SK-N-SH treated with all-trans-retinoic acid at 6 μM for 48 hours (cell line): ENCODE data around the gene TMEM161A.
"Not testable (repeated sequence)": the region's sequence is repeated elsewhere in the genome, so short reads cannot be mapped to it uniquely, and the experiment has no call there.

Experiments used
- ATAC-seq: fragments of 200-7000 bp; cut with Tn5 transposase; 3 replicates; pipeline ENCODE4 v1.9.1; 2020; ENCODE audit warnings: mild to moderate bottlenecking, moderate library complexity
- ARNTL ChIP-seq: fragments of 450-650 bp; formaldehyde crosslinking; IDR thresholded peaks from 2 replicates; pipeline ENCODE4 v1.5.0; 2020; ENCODE audit warnings: low read depth, mild to moderate bottlenecking, moderate library complexity, borderline replicate concordance
- BACH2 ChIP-seq: fragments of 250-450 bp; sonication (Bioruptor Pico); IDR thresholded peaks from 2 replicates; pipeline ENCODE4 v1.9.0; 2021; ENCODE audit warnings: mild to moderate bottlenecking, borderline replicate concordance
- CREB5 ChIP-seq: fragments of 250-450 bp; sonication (Bioruptor Pico); IDR thresholded peaks from 2 replicates; pipeline ENCODE4 v1.5.1; 2020; ENCODE audit warnings: low read depth, mild to moderate bottlenecking, moderate library complexity
- CSDC2 ChIP-seq: fragments of 250-450 bp; sonication (Bioruptor Pico); IDR thresholded peaks from 2 replicates; pipeline ENCODE4 v1.5.0; 2020; ENCODE audit warnings: mild to moderate bottlenecking, moderate library complexity
- CSRNP3 ChIP-seq: fragments of 250-450 bp; sonication (Bioruptor Pico); IDR thresholded peaks from 2 replicates; pipeline ENCODE4 v1.5.1; 2021; ENCODE audit warnings: mild to moderate bottlenecking, moderate library complexity
- ESRRG ChIP-seq: fragments of 250-450 bp; sonication (Bioruptor Pico); IDR thresholded peaks from 2 replicates; pipeline ENCODE4 v1.6.1; 2021; ENCODE audit warnings: mild to moderate bottlenecking
- GLIS3 ChIP-seq: fragments of 250-450 bp; sonication (Bioruptor Pico); IDR thresholded peaks from 2 replicates; pipeline ENCODE4 v1.5.0; 2020; ENCODE audit warnings: mild to moderate bottlenecking, moderate library complexity
- ISL1 ChIP-seq: fragments of 250-450 bp; sonication (Bioruptor Pico); IDR thresholded peaks from 2 replicates; pipeline ENCODE4 v2.1.2; 2022; ENCODE audit warnings: mild to moderate bottlenecking, moderate library complexity
- OSR1 ChIP-seq: fragments of 250-450 bp; sonication (Bioruptor Pico); IDR thresholded peaks from 2 replicates; pipeline ENCODE4 v1.8.0; 2022; ENCODE audit warnings: moderate library complexity, mild to moderate bottlenecking, inconsistent platforms
- PATZ1 ChIP-seq: fragments of 250-450 bp; sonication (Bioruptor Pico); IDR thresholded peaks from 2 replicates; pipeline ENCODE4 v1.8.0; 2020; ENCODE audit warnings: mild to moderate bottlenecking, moderate library complexity, borderline replicate concordance
- POU6F1 ChIP-seq: fragments of 250-450 bp; sonication (Bioruptor Pico); IDR thresholded peaks from 2 replicates; pipeline ENCODE4 v1.8.0; 2021; ENCODE audit warnings: low read depth, mild to moderate bottlenecking, moderate library complexity, borderline replicate concordance
- PPARA ChIP-seq: fragments of 250-450 bp; sonication (Bioruptor Pico); IDR thresholded peaks from 2 replicates; pipeline ENCODE4 v1.5.0; 2020; ENCODE audit warnings: mild to moderate bottlenecking, borderline replicate concordance
- RARB ChIP-seq: fragments of 250-450 bp; sonication (Bioruptor Pico); IDR thresholded peaks from 2 replicates; pipeline ENCODE4 v1.8.0; 2021; ENCODE audit warnings: mild to moderate bottlenecking, moderate library complexity
- SNAI2 ChIP-seq: fragments of 250-450 bp; sonication (Bioruptor Pico); IDR thresholded peaks from 2 replicates; pipeline ENCODE4 v1.5.0; 2020; ENCODE audit warnings: mild to moderate bottlenecking, moderate library complexity
- TCF4 ChIP-seq: fragments of 250-450 bp; sonication (Bioruptor Pico); IDR thresholded peaks from 2 replicates; pipeline ENCODE4 v1.8.0; 2021; ENCODE audit warnings: mild to moderate bottlenecking, moderate library complexity, borderline replicate concordance
- TOX ChIP-seq: fragments of 250-450 bp; sonication (Bioruptor Pico); IDR thresholded peaks from 2 replicates; pipeline ENCODE4 v1.8.0; 2021; ENCODE audit warnings: mild to moderate bottlenecking, moderate library complexity, borderline replicate concordance
- ZC3H10 ChIP-seq: fragments of 250-450 bp; sonication (Bioruptor Pico); IDR thresholded peaks from 2 replicates; pipeline ENCODE4 v1.5.1; 2021; ENCODE audit warnings: mild to moderate bottlenecking, moderate library complexity
- ZFP3 ChIP-seq: fragments of 250-450 bp; sonication (Bioruptor Pico); IDR thresholded peaks from 2 replicates; pipeline ENCODE4 v1.5.0; 2020; ENCODE audit warnings: mild to moderate bottlenecking, moderate library complexity
- ZFP30 ChIP-seq: fragments of 450-650 bp; formaldehyde crosslinking; IDR thresholded peaks from 2 replicates; pipeline ENCODE4 v1.5.0; 2022; ENCODE audit warnings: mild to moderate bottlenecking, moderate library complexity
- ZNF565 ChIP-seq: fragments of 450-650 bp; formaldehyde crosslinking; conservative IDR thresholded peaks from 2 replicates; pipeline ENCODE4 v1.5.0; 2020; ENCODE audit warnings: low read depth, mild to moderate bottlenecking, moderate library complexity
- ZNF70 ChIP-seq: fragments of 450-650 bp; formaldehyde crosslinking; IDR thresholded peaks from 2 replicates; pipeline ENCODE4 v1.5.0; 2020; ENCODE audit warnings: mild to moderate bottlenecking, moderate library complexity
- ZNF8 ChIP-seq: fragments of 450-650 bp; formaldehyde crosslinking; IDR thresholded peaks from 2 replicates; pipeline ENCODE4 v1.5.0; 2020; ENCODE audit warnings: mild to moderate bottlenecking, moderate library complexity

The TMEM161A gene

GRCh38 chr19:19140476-19140875 lies 2.2 kb upstream of the TMEM161A start:
- ATAC-seq, result peak; percentile 4; the same call in 1 of the 3 replicates
- no peak for TF ChIP-seq SNAI2 (CRISPR knock-in tag)
- TF ChIP-seq ZNF8 (CRISPR knock-in tag), result no peak
- TF ChIP-seq ZFP30 (CRISPR knock-in tag), result no peak
- no peak for TF ChIP-seq RARB

GRCh38 chr19:19139876-19140229 lies 1.6 kb upstream of the TMEM161A start:
- no peak for ATAC-seq
- no peak for TF ChIP-seq ZFP30 (CRISPR knock-in tag)
- TF ChIP-seq POU6F1, result no peak
- TF ChIP-seq SNAI2 (CRISPR knock-in tag), result no peak
- TF ChIP-seq GLIS3 (CRISPR knock-in tag), result no peak
- no peak for TF ChIP-seq RARB
- no peak for TF ChIP-seq ARNTL (CRISPR knock-in tag)
- no peak for TF ChIP-seq PATZ1 (CRISPR knock-in tag)
- no peak for TF ChIP-seq ZNF565 (CRISPR knock-in tag)
- no peak for TF ChIP-seq ZNF70 (CRISPR knock-in tag)
- TF ChIP-seq ZC3H10 (CRISPR knock-in tag), result no peak
- no peak for TF ChIP-seq ESRRG
- TF ChIP-seq OSR1 (CRISPR knock-in tag), result no peak
- no peak for TF ChIP-seq CSRNP3
- no peak for TF ChIP-seq BACH2 (CRISPR knock-in tag)
- no peak for TF ChIP-seq PPARA (CRISPR knock-in tag)
- TF ChIP-seq TCF4 (CRISPR knock-in tag), result no peak
- no peak for TF ChIP-seq ZNF8 (CRISPR knock-in tag)
- TF ChIP-seq ISL1 (CRISPR knock-in tag), result no peak
- TF ChIP-seq TOX (CRISPR knock-in tag), result no peak

GRCh38 chr19:19137556-19138108 lies 646 bp downstream of the TMEM161A start:
- TF ChIP-seq ZFP30 (CRISPR knock-in tag), result no peak
- TF ChIP-seq BACH2 (CRISPR knock-in tag), result no peak
- TF ChIP-seq, all 23 proteins: peak for 0
- ATAC-seq, result peak; percentile 41

GRCh38 chr19:19135713-19136112 lies 2.6 kb downstream of the TMEM161A start:
- not testable (repeated sequence) for ATAC-seq

GRCh38 chr19:19134687-19135158 lies 3.6 kb downstream of the TMEM161A start:
- no peak for ATAC-seq
- no peak for TF ChIP-seq ZFP3 (CRISPR knock-in tag)
- no peak for TF ChIP-seq ESRRG
- TF ChIP-seq PPARA (CRISPR knock-in tag), result no peak
- no peak for TF ChIP-seq RARB
- TF ChIP-seq BACH2 (CRISPR knock-in tag), result no peak
- no peak for TF ChIP-seq ZNF565 (CRISPR knock-in tag)
- no peak for TF ChIP-seq CSRNP3
- no peak for TF ChIP-seq ZNF70 (CRISPR knock-in tag)
- TF ChIP-seq TOX (CRISPR knock-in tag), result no peak
- TF ChIP-seq CREB5, result no peak
- TF ChIP-seq POU6F1, result no peak
- no peak for TF ChIP-seq CSDC2 (CRISPR knock-in tag)
- TF ChIP-seq ISL1 (CRISPR knock-in tag), result no peak
- no peak for TF ChIP-seq PATZ1 (CRISPR knock-in tag)
- no peak for TF ChIP-seq OSR1 (CRISPR knock-in tag)
- no peak for TF ChIP-seq SNAI2 (CRISPR knock-in tag)
- TF ChIP-seq TCF4 (CRISPR knock-in tag), result no peak
- TF ChIP-seq ZNF8 (CRISPR knock-in tag), result no peak
